CD14-positive monocyte (primary cell): Measurements from ENCODE around the gene DNAL1. TPM values are rescaled to one million over a fixed set of nuclear protein-coding genes. Genes with fewer than 3 reads are reported as not detected.

Source experiments
- DNase-seq, 3 donors: peaks; one replicate each; pipeline ENCODE4 v3.0.0-alpha.2; 2011 to 2022
- H2AFZ ChIP-seq: 2 replicates; pipeline ENCODE4 v1.6.0; 2012; ENCODE audit warnings: mild to moderate bottlenecking, low read depth, low read length, inconsistent platforms; ENCODE audit not compliant: insufficient read depth, poor library complexity, severe bottlenecking
- H3K27ac ChIP-seq, 2 donors: 1 replicate in 1 of 2; 2 replicates in 1 of 2; pipeline ENCODE4 v1.5.1; 2012 to 2013; ENCODE audit warnings: low read length in 2 of 2, control low read depth in 1 of 2, inconsistent platforms in 1 of 2, low read depth in 1 of 2, mild to moderate bottlenecking in 1 of 2
- H3K27me3 ChIP-seq, 2 donors: one replicate each; pipeline versions ENCODE4 v1.6.0 to v1.6.1; 2011 to 2013; ENCODE audit warnings: low read length in 2 of 2; ENCODE audit not compliant: control insufficient read depth in 2 of 2, insufficient read depth in 2 of 2
- H3K36me3 ChIP-seq, 2 donors: replicated peaks in 1 of 2; 1 replicate in 1 of 2; 2 replicates in 1 of 2; pipeline versions ENCODE4 v1.5.1 to v1.6.1; 2012 to 2013; ENCODE audit warnings: low read length in 2 of 2, control low read depth in 1 of 2, inconsistent platforms in 1 of 2, mild to moderate bottlenecking in 1 of 2; ENCODE audit not compliant: insufficient read depth in 2 of 2, control insufficient read depth in 1 of 2
- H3K4me1 ChIP-seq, 2 donors: 1 replicate in 1 of 2; 2 replicates in 1 of 2; pipeline versions ENCODE4 v1.5.1 to v1.6.1; 2012 to 2013; ENCODE audit warnings: low read length in 2 of 2, control low read depth in 1 of 2, inconsistent platforms in 1 of 2, mild to moderate bottlenecking in 1 of 2, moderate library complexity in 1 of 2; ENCODE audit not compliant: insufficient read depth in 2 of 2, control insufficient read depth in 1 of 2
- H3K4me2 ChIP-seq: replicated peaks from 2 replicates; pipeline ENCODE3; 2012; ENCODE audit warnings: low read length, moderate library complexity, mild to moderate bottlenecking; ENCODE audit not compliant: poor library complexity, severe bottlenecking; ENCODE audit errors: extremely low read depth
- H3K4me3 ChIP-seq, 3 experiments: fragments of 200-600 bp in 1 of 3; sonication (generic) in 1 of 3; replicated peaks in 1 of 3; 1 replicate in 2 of 3; 2 replicates in 1 of 3; pipeline ENCODE4 v1.5.1; 2011 to 2013; ENCODE audit warnings: low read length in 3 of 3, mild to moderate bottlenecking in 3 of 3, control low read depth in 2 of 3, low read depth in 2 of 3, inconsistent platforms in 1 of 3, moderate library complexity in 1 of 3
- H3K79me2 ChIP-seq: 2 replicates; pipeline ENCODE4 v1.6.0; 2012; ENCODE audit warnings: mild to moderate bottlenecking, control low read depth, inconsistent platforms, low read length, moderate library complexity; ENCODE audit not compliant: insufficient read depth
- H3K9ac ChIP-seq: 2 replicates; pipeline ENCODE4 v1.6.0; 2017; ENCODE audit warnings: low read length, mild to moderate bottlenecking; ENCODE audit not compliant: insufficient read depth, poor library complexity, severe bottlenecking
- H3K9me3 ChIP-seq, 2 donors: replicated peaks in 1 of 2; 1 replicate in 1 of 2; 2 replicates in 1 of 2; pipeline versions ENCODE4 v1.5.1 to v1.6.1; 2012 to 2013; ENCODE audit warnings: low read length in 2 of 2, control low read depth in 1 of 2; ENCODE audit not compliant: control insufficient read depth in 1 of 2, insufficient read depth in 1 of 2
- H4K20me1 ChIP-seq: 2 replicates; pipeline ENCODE4 v1.6.0; 2012; ENCODE audit warnings: mild to moderate bottlenecking, low read length, control low read depth, moderate library complexity; ENCODE audit not compliant: insufficient read depth
- H3K27ac Mint-ChIP-seq, 7 donors: one replicate each; pipeline ENCODE4 v1.8.0; 2020; ENCODE audit warnings: mild to moderate bottlenecking in 7 of 7, mixed read lengths in 7 of 7, moderate library complexity in 6 of 7, inconsistent platforms in 2 of 7
- H3K27me3 Mint-ChIP-seq, 3 donors: one replicate each; pipeline ENCODE4 v1.8.0; 2021 to 2022; ENCODE audit warnings: low read depth in 3 of 3, mild to moderate bottlenecking in 3 of 3, mixed read lengths in 3 of 3, moderate library complexity in 3 of 3, inconsistent platforms in 1 of 3
- H3K36me3 Mint-ChIP-seq, 2 donors: one replicate each; pipeline ENCODE4 v1.8.0; 2020; ENCODE audit warnings: mixed read lengths in 2 of 2, inconsistent platforms in 1 of 2, mild to moderate bottlenecking in 1 of 2
- H3K4me1 Mint-ChIP-seq: one replicate; pipeline ENCODE4 v1.8.0; 2020; ENCODE audit warnings: mild to moderate bottlenecking, mixed read lengths
- H3K4me3 Mint-ChIP-seq, 2 donors: one replicate each; pipeline ENCODE4 v1.8.0; 2020; ENCODE audit warnings: mild to moderate bottlenecking in 2 of 2, mixed read lengths in 2 of 2, moderate library complexity in 1 of 2
- H3K9me3 Mint-ChIP-seq, 7 donors: one replicate each; pipeline ENCODE4 v1.8.0; 2020 to 2022; ENCODE audit warnings: mixed read lengths in 7 of 7, mild to moderate bottlenecking in 6 of 7, moderate library complexity in 6 of 7, inconsistent platforms in 2 of 7
- WGBS: methylation state at CpG from one replicate; pipeline ENCODE4 v1.1.5; 2013; ENCODE audit warnings: missing lambda C conversion rate; ENCODE audit not compliant: insufficient coverage; 5-methylcytosine and 5-hydroxymethylcytosine counted together
- intact Hi-C, 2 donors: fragments of 100-400 bp; cut with micrococcal nuclease; formaldehyde crosslinking; loops; one replicate each; pipeline versions ENCODE4 v1.15.0 to v1.15.1; 2023
- polyA plus RNA-seq, 3 donors: library from polyadenylated mRNA; depleted of rRNA in 1 of 3; unstranded in 2 of 3; stranded (reverse) in 1 of 3; fragments of 300-500 nt in 2 of 3; fragments of >200 nt in 1 of 3; fragmentation: Illumina TruSeq in 2 of 3; gene quantifications; 1 replicate in 2 of 3; 2 replicates in 1 of 3; pipeline ENCODE4 v1.2.3, GENCODE V29; 2012 to 2021
- TF ChIP-seq, protein P1 (sequence below): fragments of 200-600 bp; IDR thresholded peaks from one replicate; pipeline ENCODE4 v1.8.0; 2022; ENCODE audit warnings: antibody characterized with exemption, mild to moderate bottlenecking

Gene DNAL1
- polyA plus RNA-seq, 3 donors: 0.68 to 3.4 (median 2.0) TPM

DNA sequence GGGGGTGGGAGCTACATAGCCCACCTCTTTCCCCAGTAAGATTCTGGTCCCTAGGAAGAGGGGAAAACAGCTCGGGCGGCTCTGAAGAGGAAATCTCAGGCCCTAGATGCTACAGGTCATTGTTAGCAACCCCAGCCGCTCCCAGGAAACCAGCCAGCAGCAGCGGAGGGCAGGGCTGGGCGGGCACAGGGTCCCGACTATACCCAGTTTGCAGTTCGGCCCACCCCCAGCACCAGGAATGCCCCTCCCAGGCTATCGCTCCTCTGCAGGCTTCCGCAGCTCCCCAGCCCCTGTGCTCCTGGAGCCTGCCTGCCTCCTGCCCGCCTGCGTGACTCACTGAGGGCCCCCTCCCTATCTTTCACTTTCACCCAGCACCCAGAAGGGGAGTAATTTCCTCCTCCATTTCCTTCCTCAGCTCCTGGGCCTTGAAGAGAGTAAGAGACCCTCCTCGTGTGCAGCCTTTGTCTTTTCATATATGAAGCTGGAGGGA is 96.6 kb downstream of the DNAL1 start:
- DNase-seq: peak; percentile 70 to 84 (median 78)
- intact Hi-C loops: loop anchor here (5.0 kb wide), 2 partner anchors 46 to 86 kb away; no protein-coding TSS in a partner anchor
- Histone ChIP-seq H3K4me2 (peak overlapping the region; percentile 80), H3K36me3 (peaks cover 34 to 38% of the 10 kb centered on the region in 2 donors), H2AFZ (no peak overlapping the region), H3K27me3 (no peaks in the 10 kb centered on the region), H3K79me2 (peaks cover 97% of the 10 kb centered on the region), H3K27ac (peak overlapping the region; percentile 78 to 93), H3K4me1 (peaks cover 68 to 76% of the 10 kb centered on the region in 2 donors), H4K20me1 (peaks cover 100% of the 10 kb centered on the region), H3K9ac (peak overlapping the region; percentile 57), H3K4me3 (peak overlapping the region; percentile 24 to 71 (median 26)), H3K9me3 (no peaks in the 10 kb centered on the region)
- Mint-ChIP-seq H3K4me1 (peaks cover 72% of the 10 kb centered on the region), H3K27me3 (peaks cover 0 to 3% (median 0%) of the 10 kb centered on the region in 3 donors), H3K27ac (peak overlapping the region; percentile 88 to 94 (median 92)), H3K36me3 (peaks cover 29 to 37% of the 10 kb centered on the region in 2 donors), H3K4me3 (peak overlapping the region; percentile 63 to 80), H3K9me3 (peaks cover 0 to 2% (median 0%) of the 10 kb centered on the region in 7 donors)
- 0% methylated on average over 11 of the region's 12 CpGs for WGBS
- TF ChIP-seq, protein P1, sequence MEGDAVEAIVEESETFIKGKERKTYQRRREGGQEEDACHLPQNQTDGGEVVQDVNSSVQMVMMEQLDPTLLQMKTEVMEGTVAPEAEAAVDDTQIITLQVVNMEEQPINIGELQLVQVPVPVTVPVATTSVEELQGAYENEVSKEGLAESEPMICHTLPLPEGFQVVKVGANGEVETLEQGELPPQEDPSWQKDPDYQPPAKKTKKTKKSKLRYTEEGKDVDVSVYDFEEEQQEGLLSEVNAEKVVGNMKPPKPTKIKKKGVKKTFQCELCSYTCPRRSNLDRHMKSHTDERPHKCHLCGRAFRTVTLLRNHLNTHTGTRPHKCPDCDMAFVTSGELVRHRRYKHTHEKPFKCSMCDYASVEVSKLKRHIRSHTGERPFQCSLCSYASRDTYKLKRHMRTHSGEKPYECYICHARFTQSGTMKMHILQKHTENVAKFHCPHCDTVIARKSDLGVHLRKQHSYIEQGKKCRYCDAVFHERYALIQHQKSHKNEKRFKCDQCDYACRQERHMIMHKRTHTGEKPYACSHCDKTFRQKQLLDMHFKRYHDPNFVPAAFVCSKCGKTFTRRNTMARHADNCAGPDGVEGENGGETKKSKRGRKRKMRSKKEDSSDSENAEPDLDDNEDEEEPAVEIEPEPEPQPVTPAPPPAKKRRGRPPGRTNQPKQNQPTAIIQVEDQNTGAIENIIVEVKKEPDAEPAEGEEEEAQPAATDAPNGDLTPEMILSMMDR: no peak

- Histone ChIP-seq H3K4me1 (peaks cover 74 to 77% of the 10 kb centered on the region in 2 donors), H4K20me1 (peaks cover 100% of the 10 kb centered on the region), H3K4me2 (peak overlapping the region; percentile 80), H3K27ac (peak overlapping the region; percentile 78 to 93), H3K9me3 (no peaks in the 10 kb centered on the region), H3K9ac (peak overlapping the region; percentile 57), H3K79me2 (peaks cover 97% of the 10 kb centered on the region), H3K36me3 (peaks cover 28 to 36% of the 10 kb centered on the region in 2 donors), H3K4me3 (peak overlapping the region in 1 of 3 experiments; percentile 71), H2AFZ (no peak overlapping the region), H3K27me3 (no peaks in the 10 kb centered on the region)
- Mint-ChIP-seq H3K4me1 (peaks cover 75% of the 10 kb centered on the region), H3K27ac (peak overlapping the region; percentile 88 to 94 (median 92)), H3K36me3 (peaks cover 25 to 33% of the 10 kb centered on the region in 2 donors), H3K4me3 (peak overlapping the region; percentile 63 to 80), H3K9me3 (no peaks in the 10 kb centered on the region), H3K27me3 (peaks cover 0 to under 1% (median 0%) of the 10 kb centered on the region in 3 donors)
- intact Hi-C loops: loop anchor here (5.0 kb wide), 2 partner anchors 45 to 85 kb away; no protein-coding TSS in a partner anchor
- TF ChIP-seq, protein P1: no peak
- peak in 1 of 3 donors; percentile 18 for DNase-seq
- 3% methylated on average over 9 of the region's 17 CpGs for whole genome bisulfite sequencing
Observed at GRCh38 chr14:73741876-73742519, 97.2 kb downstream of the DNAL1 start.
